K562 (cell line): ENCODE results near the gene PTPN14. TPM values are rescaled to one million over a fixed set of nuclear protein-coding genes. Genes with fewer than 3 reads are reported as not detected.

ENCODE experiments used
- ATAC-seq: fragments of 200-7000 bp; cut with Tn5 transposase; 3 replicates; pipeline ENCODE4 v1.9.1; 2020; ENCODE audit warnings: moderate library complexity
- BruUV-seq: library from RNA; stranded (reverse); fragments of 400-500 nt; replicated peaks from 2 replicates; lab custom pipeline; 2021; lab: Mats Ljungman, UMichigan
- CTCF ChIA-PET: fragments of 300-600 bp; formaldehyde crosslinking; extraction: SDS; loops from one replicate; lab custom pipeline; 2021; ENCODE audit warnings: low intra/inter-chr PET ratio; lab: Yijun Ruan, JAX
- POLR2A ChIA-PET: fragments of 300-600, 350-650 bp; sonication (Branson Sonifier 250); formaldehyde crosslinking; extraction: SDS; loops from one replicate; lab custom pipeline; 2021; ENCODE audit warnings: antibody characterized with exemption, inconsistent platforms; lab: Yijun Ruan, JAX
- DNase-seq, 4 experiments: peaks; one replicate each; pipeline versions ENCODE4 v3.0.0 to v3.0.0-alpha.2; 2011 to 2018; ENCODE audit warnings: low spot score in 3 of 4, mixed read lengths in 3 of 4; ENCODE audit errors: extremely low read depth in 1 of 4
- FAIRE-seq: peaks from 2 replicates; lab custom pipeline; 2011; peaks lifted over from hg19 to GRCh38; lab: Jason Lieb, UNC
- H2AFZ ChIP-seq: 2 replicates; pipeline ENCODE4 v1.6.0; 2011; ENCODE audit warnings: low read depth, low read length, control low read depth, inconsistent platforms
- H3K27ac ChIP-seq: fragments of 200-600 bp; 3 replicates; pipeline ENCODE4 v1.8.0; 2011; ENCODE audit warnings: low read depth, mild to moderate bottlenecking, control low read depth, inconsistent platforms, low read length, moderate library complexity, mixed read lengths; ENCODE audit errors: extremely low read depth
- H3K27me3 ChIP-seq, 2 experiments: fragments of 300-600 bp in 1 of 2; 2 replicates in 1 of 2; 3 replicates in 1 of 2; pipeline versions ENCODE4 v1.6.0 to v1.8.0; 2011; ENCODE audit warnings: inconsistent platforms in 2 of 2, low read length in 2 of 2, mild to moderate bottlenecking in 1 of 2, mixed read lengths in 1 of 2, moderate library complexity in 1 of 2; ENCODE audit not compliant: control insufficient read depth in 2 of 2, insufficient read depth in 2 of 2
- H3K36me3 ChIP-seq: fragments of 300-600 bp; 3 replicates; pipeline ENCODE4 v1.8.0; 2011; ENCODE audit warnings: mild to moderate bottlenecking, low read length, inconsistent platforms; ENCODE audit not compliant: control insufficient read depth, insufficient read depth
- H3K4me1 ChIP-seq, 2 experiments: fragments of 200-600 bp in 1 of 2; replicated peaks in 1 of 2; 2 replicates in 1 of 2; 3 replicates in 1 of 2; pipeline versions ENCODE4 v1.5.1 to v1.8.0; 2011; ENCODE audit warnings: inconsistent platforms in 2 of 2, low read length in 2 of 2, mild to moderate bottlenecking in 1 of 2, mixed read lengths in 1 of 2, moderate library complexity in 1 of 2; ENCODE audit not compliant: control insufficient read depth in 2 of 2, insufficient read depth in 2 of 2
- H3K4me2 ChIP-seq: 2 replicates; pipeline ENCODE4 v1.6.1; 2011; ENCODE audit warnings: low read length, control low read depth, inconsistent platforms, mixed read lengths; ENCODE audit not compliant: insufficient read depth
- H3K4me3 ChIP-seq: fragments of 200-600 bp; sonication (generic), shearing (Covaris generic); 2 replicates; pipeline ENCODE4 v1.5.1; 2016; ENCODE audit warnings: control low read depth, inconsistent platforms
- H3K79me2 ChIP-seq: fragments of 200-600 bp; 3 replicates; pipeline ENCODE4 v1.8.0; 2011; ENCODE audit warnings: low read length, inconsistent platforms; ENCODE audit not compliant: control insufficient read depth, insufficient read depth
- H3K9ac ChIP-seq, 2 experiments: 2 replicates each; pipeline versions ENCODE4 v1.6.0 to v1.6.1; 2011; ENCODE audit warnings: low read depth in 2 of 2, low read length in 2 of 2, control low read depth in 1 of 2, inconsistent platforms in 1 of 2, mild to moderate bottlenecking in 1 of 2, mixed read lengths in 1 of 2; ENCODE audit not compliant: insufficient read depth in 1 of 2
- H3K9me1 ChIP-seq: one replicate; pipeline ENCODE4 v1.6.0; 2011; ENCODE audit warnings: inconsistent platforms, mild to moderate bottlenecking, low read length, moderate library complexity; ENCODE audit not compliant: control insufficient read depth, insufficient read depth
- H3K9me3 ChIP-seq: replicated peaks from 2 replicates; pipeline ENCODE4 v1.5.1; 2011; ENCODE audit warnings: low read depth, low read length, inconsistent platforms; ENCODE audit not compliant: control insufficient read depth, insufficient read depth
- H4K20me1 ChIP-seq: replicated peaks from 2 replicates; pipeline ENCODE4 v1.6.1; 2011; ENCODE audit warnings: low read length, inconsistent platforms, mixed read lengths; ENCODE audit not compliant: control insufficient read depth, insufficient read depth
- ATF7 ChIP-seq: fragments of 450-650 bp; IDR thresholded peaks from 2 replicates; pipeline ENCODE4 v1.7.1; 2014; ENCODE audit warnings: mild to moderate bottlenecking, moderate library complexity
- BCLAF1 ChIP-seq, 2 experiments: fragments of 450-650 bp in 1 of 2; IDR thresholded peaks; 2 replicates each; pipeline ENCODE4 v1.6.1; 2011 to 2017; ENCODE audit warnings: low read depth in 2 of 2, antibody characterized with exemption in 1 of 2, borderline replicate concordance in 1 of 2, low read length in 1 of 2, mild to moderate bottlenecking in 1 of 2, mixed read lengths in 1 of 2; ENCODE audit not compliant: control insufficient read depth in 1 of 2
- C11orf30 ChIP-seq: fragments of 450-650 bp; IDR thresholded peaks from 2 replicates; pipeline ENCODE4 v1.6.1; 2016; ENCODE audit warnings: low read depth, mild to moderate bottlenecking
- CGGBP1 ChIP-seq: fragments of 250-450 bp; sonication (Bioruptor Pico); IDR thresholded peaks from 2 replicates; pipeline ENCODE4 v1.9.0; 2021; ENCODE audit warnings: mild to moderate bottlenecking
- FOS ChIP-seq: IDR thresholded peaks from 3 replicates; pipeline ENCODE4 v1.6.1; 2011; ENCODE audit not compliant: insufficient read length; ENCODE audit errors: extremely low read depth
- FOXP1 ChIP-seq: sonication (generic); formaldehyde crosslinking; IDR thresholded peaks from 2 replicates; pipeline ENCODE4 v1.8.0; 2022; ENCODE audit warnings: mild to moderate bottlenecking, missing genetic modification reagents
- HIVEP1 ChIP-seq: fragments of 250-450 bp; sonication (Bioruptor Pico); IDR thresholded peaks from 2 replicates; pipeline ENCODE4 v1.4.0; 2020; ENCODE audit warnings: mild to moderate bottlenecking
- HMBOX1 ChIP-seq: sonication (generic); IDR thresholded peaks from 2 replicates; pipeline ENCODE4 v1.6.1; 2016
- KDM5B ChIP-seq: fragments of 200-600 bp; sonication (generic); IDR thresholded peaks from 2 replicates; pipeline ENCODE4 v1.6.1; 2012; ENCODE audit warnings: low read depth, mild to moderate bottlenecking, moderate library complexity, low read length, control low read depth, inconsistent platforms; ENCODE audit not compliant: insufficient replicate concordance
- NR3C1 ChIP-seq: sonication (generic); formaldehyde crosslinking; IDR thresholded peaks from 2 replicates; pipeline ENCODE4 v1.8.1; 2022; ENCODE audit warnings: missing genetic modification reagents
- PHTF2 ChIP-seq: fragments of 250-450 bp; sonication (Bioruptor Pico); IDR thresholded peaks from 2 replicates; pipeline ENCODE4 v1.5.0; 2021; ENCODE audit warnings: mild to moderate bottlenecking
- SMAD1 ChIP-seq: fragments of 150-350 bp; IDR thresholded peaks from 2 replicates; pipeline ENCODE4 v1.6.1; 2014; ENCODE audit warnings: low read length, low read depth; ENCODE audit not compliant: partially characterized antibody
- SRSF7 ChIP-seq: fragments of 200-400 bp; formaldehyde crosslinking; optimal IDR thresholded peaks from 2 replicates; pipeline ENCODE3; 2017; ENCODE audit warnings: mild to moderate bottlenecking, low read depth, low read length
- ZMIZ1 ChIP-seq, 2 experiments: fragments of 150-350 bp in 1 of 2; IDR thresholded peaks; 2 replicates each; pipeline ENCODE4 v1.6.1; 2012 to 2016; ENCODE audit warnings: low read depth in 2 of 2, low read length in 2 of 2, mild to moderate bottlenecking in 1 of 2, moderate library complexity in 1 of 2
- ZNF146 ChIP-seq: IDR thresholded peaks from one replicate; pipeline ENCODE4 v1.6.1; 2018; ENCODE audit warnings: missing compliant biosample characterization; ENCODE audit not compliant: unreplicated experiment
- ZNF764 ChIP-seq: fragments of 250-450 bp; sonication (Bioruptor Pico); IDR thresholded peaks from 2 replicates; pipeline ENCODE4 v1.4.0; 2020; ENCODE audit warnings: low read depth, mild to moderate bottlenecking, moderate library complexity
- WGBS: fragments of 100-300 bp; shearing (Covaris generic); methylation state at CpG from one replicate; pipeline ENCODE4 v1.1.6; 2016; ENCODE audit warnings: low coverage, mixed read lengths; ENCODE audit not compliant: insufficient coverage; ENCODE audit errors: missing lambda C conversion rate; 5-methylcytosine and 5-hydroxymethylcytosine counted together
- in situ Hi-C: fragments of 300-500 bp; cut with MboI; formaldehyde crosslinking; loops from 4 replicates; pipeline ENCODE4 v1.15.0; 2018; ENCODE audit warnings: inconsistent platforms, mixed read lengths
- intact Hi-C: fragments of 100-400 bp; cut with micrococcal nuclease; formaldehyde crosslinking; loops from 2 replicates; pipeline ENCODE4 v1.14.2; 2022
- polyA plus RNA-seq, 8 experiments: library from polyadenylated mRNA; depleted of rRNA in 4 of 8; stranded (reverse) in 5 of 8; unstranded in 3 of 8; fragments of >200 nt; fragmentation: Nextera tagmentation in 2 of 8; fragmentation: Illumina TruSeq in 1 of 8; extraction: Ambion mirVana in 2 of 8; extraction: Trizol in 1 of 8; gene quantifications; 2 replicates each; pipeline versions ENCODE4 v1.2.1 to v1.2.3, GENCODE V29; 2011 to 2014; ENCODE audit warnings: inconsistent platforms in 1 of 8, missing spikeins in 1 of 8
- total RNA-seq, 7 experiments: library from RNA; depleted of rRNA in 6 of 7; stranded (reverse); fragments of >200 nt in 6 of 7; fragmentation: Illumina TruSeq in 2 of 7; extraction: Trizol in 2 of 7; gene quantifications; 2 replicates each; pipeline versions ENCODE4 v1.2.1 to v1.2.3, GENCODE V29; 2011 to 2021; ENCODE audit warnings: low replicate concordance in 1 of 7

Gene PTPN14
- total and polyA plus RNA-seq, 9 of the 15 experiments (the other 6 are each of a cell fraction or from before 2014, with no cell fraction given): 0.01 to 0.29 (median 0.04) TPM; not detected in 6

- POLR2A ChIA-PET: interaction anchor here (0.6 kb wide), 1 partner anchor 27 kb away, joined by 3 read pairs; no protein-coding TSS in a partner anchor
- DNase-seq: no peak
- Histone ChIP-seq H3K27me3 (peaks cover 9 to 18% of the 10 kb centered on the region in 2 experiments; a peak in 4 of 5 replicates), H3K27ac (no peak overlapping the region), H2AFZ (no peak overlapping the region), H3K9me3 (no peaks in the 10 kb centered on the region), H3K4me1 (no peaks in the 10 kb centered on the region), H4K20me1 (no peaks in the 10 kb centered on the region), H3K4me2 (no peak overlapping the region), H3K36me3 (no peaks in the 10 kb centered on the region), H3K9ac (no peak overlapping the region), H3K4me3 (no peak overlapping the region), H3K79me2 (no peaks in the 10 kb centered on the region), H3K9me1 (no peaks in the 10 kb centered on the region)
- intact Hi-C loops: no loop called here
- no TSS peak for BruUV-seq
- FAIRE-seq: no peak
- 0% methylated on average over 5 of the region's 5 CpGs for WGBS
- ATAC-seq: no peak
- CTCF ChIA-PET: no interaction called here
- in situ Hi-C loops: no loop called here
- TF ChIP-seq HIVEP1 (CRISPR knock-in tag) (no peak), C11orf30 (no peak), ATF7 (no peak), HMBOX1 (no peak), PHTF2 (CRISPR knock-in tag) (no peak), SMAD1 (no peak), ZNF764 (CRISPR knock-in tag) (no peak), SRSF7 (no peak), FOS (no peak), KDM5B (no peak), ZNF146 (CRISPR knock-in tag) (no peak), ZMIZ1 (IDR thresholded peaks at IDR 0.05; ENCODE audit: low read depth in 2 of 2, low read length in 2 of 2) (no peak), CGGBP1 (CRISPR knock-in tag) (no peak), NR3C1 (CRISPR knock-in tag) (no peak), BCLAF1 (IDR thresholded peaks at IDR 0.05; ENCODE audit: borderline replicate concordance in 1 of 2, control insufficient read depth in 1 of 2, low read depth in 2 of 2, low read length in 1 of 2) (no peak), FOXP1 (CRISPR knock-in tag) (no peak)
These were observed 47.1 kb downstream of the PTPN14 start for GRCh38 chr1:214504330-214504729.
